ENCODE data around the gene CES2. TPM values are rescaled to one million over a fixed set of nuclear protein-coding genes. Genes with fewer than 3 reads are reported as not detected.

The CES2 gene
- total RNA-seq, 4 donors from 2014 or later: 49.7 to 69.4 (median 53.6) TPM

GRCh38 chr16:66924527-66925321, 10.6 kb upstream of the CES2 start:
- Histone ChIP-seq H3K9me3 (no peaks in the 10 kb centered on the region), H3K4me3 (replicated peaks in 1 of 3) (peak overlapping the region in 1 of 3 donors; percentile 25), H3K27me3 (no peaks in the 10 kb centered on the region), H3K4me1 (peaks cover 37 to 81% of the 10 kb centered on the region in 2 donors), H3K36me3 (no peaks in the 10 kb centered on the region), H3K27ac (peak overlapping the region; percentile 82 to 91 (median 88))
- intact Hi-C loops (cut with DNase I): no loop called here
- WGBS, 2 donors: 40 to 48% methylated on average over 19 to 21 of the region's 72 CpGs
- TF ChIP-seq POLR2A (IDR thresholded peaks at IDR 0.05): no peak
- TF ChIP-seq, protein P1, sequence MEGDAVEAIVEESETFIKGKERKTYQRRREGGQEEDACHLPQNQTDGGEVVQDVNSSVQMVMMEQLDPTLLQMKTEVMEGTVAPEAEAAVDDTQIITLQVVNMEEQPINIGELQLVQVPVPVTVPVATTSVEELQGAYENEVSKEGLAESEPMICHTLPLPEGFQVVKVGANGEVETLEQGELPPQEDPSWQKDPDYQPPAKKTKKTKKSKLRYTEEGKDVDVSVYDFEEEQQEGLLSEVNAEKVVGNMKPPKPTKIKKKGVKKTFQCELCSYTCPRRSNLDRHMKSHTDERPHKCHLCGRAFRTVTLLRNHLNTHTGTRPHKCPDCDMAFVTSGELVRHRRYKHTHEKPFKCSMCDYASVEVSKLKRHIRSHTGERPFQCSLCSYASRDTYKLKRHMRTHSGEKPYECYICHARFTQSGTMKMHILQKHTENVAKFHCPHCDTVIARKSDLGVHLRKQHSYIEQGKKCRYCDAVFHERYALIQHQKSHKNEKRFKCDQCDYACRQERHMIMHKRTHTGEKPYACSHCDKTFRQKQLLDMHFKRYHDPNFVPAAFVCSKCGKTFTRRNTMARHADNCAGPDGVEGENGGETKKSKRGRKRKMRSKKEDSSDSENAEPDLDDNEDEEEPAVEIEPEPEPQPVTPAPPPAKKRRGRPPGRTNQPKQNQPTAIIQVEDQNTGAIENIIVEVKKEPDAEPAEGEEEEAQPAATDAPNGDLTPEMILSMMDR (IDR thresholded peaks at IDR 0.05): peak in 3 of 6 experiments; percentile 17 to 51 (median 42)
- DNase-seq: peak; percentile 45 to 51

DNA sequence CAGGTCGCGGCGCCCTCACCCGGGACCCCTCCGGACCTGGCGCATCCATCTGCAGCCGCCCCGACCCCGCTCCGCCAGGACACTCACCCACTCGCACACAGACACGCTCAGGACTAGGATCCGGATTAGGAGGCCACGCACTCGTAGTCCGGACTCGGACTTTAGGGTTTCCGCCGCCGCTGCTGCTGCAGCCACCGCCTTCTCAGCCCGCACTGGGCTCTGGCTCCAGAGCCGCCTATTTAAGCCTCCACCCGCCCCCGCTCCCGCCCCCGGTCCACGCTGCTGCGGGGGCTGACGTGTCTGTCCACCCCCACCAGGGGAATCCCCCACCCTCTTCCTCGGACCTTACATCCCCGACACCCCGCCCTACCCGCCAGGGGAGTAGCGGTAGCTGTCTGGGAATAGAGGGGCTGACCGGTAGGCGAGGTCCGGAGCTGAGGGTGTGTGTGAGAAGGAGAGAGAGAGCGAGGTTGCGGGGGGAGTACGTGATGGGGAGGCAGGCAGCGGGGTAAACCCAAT, 9.9 kb upstream of the CES2 start, which contains the start of gene RRAD:
Gene RRAD, minus strand, starts transcription at position 214 of the 519 bp plus-strand sequence. CDS start 356 bp downstream, outside the sequence.
- H3K27me3 ChIP-seq: no peaks in the 10 kb centered on the region
- H3K4me3 ChIP-seq (replicated peaks in 1 of 3): peak within 1 kb of the TSS in 1 of 3 donors; percentile 25
- no peaks in the 10 kb centered on the region for H3K36me3 ChIP-seq
- TF ChIP-seq, protein P1 (IDR thresholded peaks at IDR 0.05): no peak
- TF ChIP-seq POLR2A (IDR thresholded peaks at IDR 0.05): no peak
- no peaks in the 10 kb centered on the region for H3K9me3 ChIP-seq
- intact Hi-C loops (cut with DNase I): no loop called here
- peaks cover 31 to 74% of the 10 kb centered on the region in 2 donors for H3K4me1 ChIP-seq
- peak within 1 kb of the TSS; percentile 82 to 91 (median 88) for H3K27ac ChIP-seq
- DNase-seq: peak in 1 of 2 donors; percentile 39
- 44 to 68% methylated on average over 10 to 16 of the region's 42 CpGs for WGBS, 2 donors

DNA sequence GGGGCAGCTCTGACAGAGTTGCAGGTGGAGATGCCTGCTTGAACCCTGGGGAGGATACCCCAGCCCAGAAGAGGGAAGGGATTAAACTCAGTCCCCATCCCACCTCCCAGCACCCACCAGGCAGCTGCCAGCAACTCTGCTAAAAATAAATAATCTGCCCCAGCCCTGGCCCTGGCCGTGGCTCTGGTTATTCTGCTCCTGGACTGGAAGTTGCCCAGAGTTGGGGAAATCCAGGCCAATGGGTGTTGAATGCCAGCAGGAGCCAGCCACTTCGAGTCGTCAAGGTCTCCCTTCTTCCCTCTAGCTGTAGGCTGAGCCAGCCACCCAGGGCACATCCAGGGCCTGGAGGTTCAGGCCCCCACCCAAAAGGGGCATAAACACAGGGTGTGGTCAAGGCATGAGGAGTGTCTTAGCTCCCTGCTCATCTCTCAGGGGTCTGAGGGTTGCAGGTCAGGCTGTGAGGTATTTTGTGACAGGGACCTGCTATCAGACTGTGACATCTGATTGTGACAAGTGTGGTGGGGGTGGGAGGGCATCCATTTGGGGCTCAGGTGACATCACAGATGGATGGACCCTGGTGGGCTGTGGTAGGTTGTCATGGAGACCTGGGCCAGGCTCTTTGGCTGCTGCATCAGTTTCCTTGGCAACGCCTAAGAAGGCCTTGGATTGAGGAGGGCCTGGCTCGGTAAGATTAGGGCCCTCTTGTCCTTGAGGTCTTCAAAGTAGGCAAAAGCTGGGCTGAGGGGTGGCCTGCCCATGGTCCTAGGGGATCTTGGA, 9.0 kb upstream of the CES2 start:
- intact Hi-C loops (cut with DNase I): no loop called here
- H3K4me3 ChIP-seq (replicated peaks in 1 of 3): peak overlapping the region in 1 of 3 donors; percentile 25
- 37 to 72% methylated on average over 3 to 4 of the region's 5 CpGs for WGBS, 2 donors
- H3K27me3 ChIP-seq: no peaks in the 10 kb centered on the region
- TF ChIP-seq POLR2A (IDR thresholded peaks at IDR 0.05): no peak
- TF ChIP-seq, protein P1 (IDR thresholded peaks at IDR 0.05): no peak
- no peaks in the 10 kb centered on the region for H3K36me3 ChIP-seq
- peaks cover 31 to 65% of the 10 kb centered on the region in 2 donors for H3K4me1 ChIP-seq
- H3K27ac ChIP-seq: peak overlapping the region; percentile 29 to 91 (median 82)
- no peaks in the 10 kb centered on the region for H3K9me3 ChIP-seq
- DNase-seq: peak; percentile 56 to 58

- intact Hi-C loops (cut with DNase I): no loop called here
- DNase-seq: peak; percentile 82 to 83
- TF ChIP-seq, protein P1 (IDR thresholded peaks at IDR 0.05): no peak
- no peak for TF ChIP-seq POLR2A (IDR thresholded peaks at IDR 0.05)
- no peak overlapping the region for H3K4me3 ChIP-seq (replicated peaks in 1 of 3)
- no peaks in the 10 kb centered on the region for H3K36me3 ChIP-seq
- WGBS, 2 donors: 19 to 33% methylated on average over 2 to 3 of the region's 3 CpGs
- H3K4me1 ChIP-seq: peaks cover 31 to 60% of the 10 kb centered on the region in 2 donors
- peak overlapping the region; percentile 29 to 91 (median 82) for H3K27ac ChIP-seq
- no peaks in the 10 kb centered on the region for H3K27me3 ChIP-seq
- H3K9me3 ChIP-seq: no peaks in the 10 kb centered on the region
These were observed 8.3 kb upstream of the CES2 start for GRCh38 chr16:66926961-66927436.

All from thyroid gland (tissue), 4 donors.